Esophagus (tissue), 2 donors: Measurements from ENCODE around the gene TM9SF1. TPM values are rescaled to one million over a fixed set of nuclear protein-coding genes. Genes with fewer than 3 reads are reported as not detected.

ENCODE experiments used
- H3K27ac ChIP-seq, 2 donors: one replicate each; pipeline ENCODE4 v1.5.1; 2013; ENCODE audit warnings: low read depth in 2 of 2, mild to moderate bottlenecking in 2 of 2, inconsistent platforms in 1 of 2, low read length in 1 of 2, moderate library complexity in 1 of 2
- H3K27me3 ChIP-seq, 2 donors: one replicate each; pipeline ENCODE4 v1.6.1; 2013; ENCODE audit warnings: low read length in 2 of 2, control low read depth in 1 of 2, mild to moderate bottlenecking in 1 of 2; ENCODE audit not compliant: insufficient read depth in 2 of 2, control insufficient read depth in 1 of 2
- H3K36me3 ChIP-seq, 2 donors: one replicate each; pipeline ENCODE4 v1.6.1; 2013; ENCODE audit warnings: low read length in 1 of 2; ENCODE audit not compliant: control insufficient read depth in 2 of 2, insufficient read depth in 2 of 2
- H3K4me1 ChIP-seq, 2 donors: one replicate each; pipeline ENCODE4 v1.6.1; 2013; ENCODE audit warnings: low read length in 1 of 2; ENCODE audit not compliant: control insufficient read depth in 2 of 2, insufficient read depth in 2 of 2
- H3K4me3 ChIP-seq, 2 donors: one replicate each; pipeline ENCODE4 v1.5.1; 2013; ENCODE audit warnings: low read length in 2 of 2, mild to moderate bottlenecking in 2 of 2, low read depth in 1 of 2, moderate library complexity in 1 of 2
- H3K9me3 ChIP-seq, 2 donors: one replicate each; pipeline ENCODE4 v1.6.1; 2013; ENCODE audit warnings: mild to moderate bottlenecking in 2 of 2, low read depth in 1 of 2, low read length in 1 of 2, moderate library complexity in 1 of 2; ENCODE audit not compliant: control insufficient read depth in 2 of 2, insufficient read depth in 1 of 2
- WGBS, 2 donors: extraction: QIAGEN DNeasy Blood & Tissue Kit; methylation state at CpG; one replicate each; pipeline ENCODE4 v1.1.7; 2013; 5-methylcytosine and 5-hydroxymethylcytosine counted together
- polyA plus RNA-seq, 2 donors: library from polyadenylated mRNA; stranded (reverse); fragments of 200-250 nt; gene quantifications; one replicate each; pipeline ENCODE4 v1.2.3, GENCODE V29; 2013
- donor health status: healthy with polysubstance abuse.
- donor health status: Bipolar disorder and iron deficiency.

Gene TM9SF1
- polyA plus RNA-seq, 2 donors, result 10.0 to 25.8 TPM

GRCh38 chr14:24160499-24160849, 34.8 kb downstream of the TM9SF1 start:
- no peaks in the 10 kb centered on the region for H3K9me3 ChIP-seq
- H3K27ac ChIP-seq, result peak overlapping the region; percentile 65 to 80
- peaks cover 3 to 16% of the 10 kb centered on the region in 2 donors for H3K4me1 ChIP-seq
- whole genome bisulfite sequencing, 2 donors, result 90 to 91% methylated on average over 4 of the region's 4 CpGs
- no peaks in the 10 kb centered on the region for H3K27me3 ChIP-seq
- no peak overlapping the region for H3K4me3 ChIP-seq
- H3K36me3 ChIP-seq, result peaks cover 35 to 49% of the 10 kb centered on the region in 2 donors

GRCh38 chr14:24159777-24160498, 35.3 kb downstream of the TM9SF1 start:
- 85 to 90% methylated on average over 11 of the region's 11 CpGs for WGBS, 2 donors
- Histone ChIP-seq H3K27ac (peak overlapping the region in 1 of 2 donors; percentile 80), H3K36me3 (peaks cover 34 to 50% of the 10 kb centered on the region in 2 donors), H3K4me1 (peaks cover 3 to 15% of the 10 kb centered on the region in 2 donors), H3K9me3 (no peaks in the 10 kb centered on the region), H3K27me3 (no peaks in the 10 kb centered on the region), H3K4me3 (no peak overlapping the region)

- Histone ChIP-seq H3K27me3 (no peaks in the 10 kb centered on the region), H3K27ac (peak overlapping the region in 1 of 2 donors; percentile 43), H3K9me3 (no peaks in the 10 kb centered on the region), H3K4me1 (peaks cover 0 to 11% of the 10 kb centered on the region in 2 donors), H3K36me3 (peaks cover 17 to 32% of the 10 kb centered on the region in 2 donors), H3K4me3 (no peak overlapping the region)
- 63 to 72% methylated on average over 12 of the region's 12 CpGs for WGBS, 2 donors
These were observed 37.9 kb downstream of the TM9SF1 start for GRCh38 chr14:24157331-24157730.

- peak overlapping the region in 1 of 2 donors; percentile 43 for H3K27ac ChIP-seq
- H3K36me3 ChIP-seq, result peaks cover 17 to 33% of the 10 kb centered on the region in 2 donors
- H3K4me3 ChIP-seq, result no peak overlapping the region
- WGBS, 2 donors, result 81 to 96% methylated on average over 1 of the region's 1 CpG
- no peaks in the 10 kb centered on the region for H3K9me3 ChIP-seq
- H3K4me1 ChIP-seq, result peaks cover 0 to 6% of the 10 kb centered on the region in 2 donors
- no peaks in the 10 kb centered on the region for H3K27me3 ChIP-seq
These were observed 38.4 kb downstream of the TM9SF1 start for GRCh38 chr14:24156840-24157239.

GRCh38 chr14:24155100-24155499, 40.1 kb downstream of the TM9SF1 start:
- peaks cover 22 to 47% of the 10 kb centered on the region in 2 donors for H3K36me3 ChIP-seq
- no peak overlapping the region for H3K4me3 ChIP-seq
- WGBS, 2 donors, result 95 to 96% methylated on average over 10 of the region's 10 CpGs
- H3K9me3 ChIP-seq, result no peaks in the 10 kb centered on the region
- H3K4me1 ChIP-seq, result peaks cover 0 to 6% of the 10 kb centered on the region in 2 donors
- H3K27me3 ChIP-seq, result no peaks in the 10 kb centered on the region
- H3K27ac ChIP-seq, result no peak overlapping the region

- H3K27me3 ChIP-seq, result no peaks in the 10 kb centered on the region
- no peaks in the 10 kb centered on the region for H3K9me3 ChIP-seq
- H3K4me3 ChIP-seq, result no peak overlapping the region
- no peak overlapping the region for H3K27ac ChIP-seq
- peaks cover 0 to 8% of the 10 kb centered on the region in 2 donors for H3K4me1 ChIP-seq
- WGBS, 2 donors, result 95% methylated on average over 16 of the region's 16 CpGs
- peaks cover 12 to 34% of the 10 kb centered on the region in 2 donors for H3K36me3 ChIP-seq
These were observed 43.7 kb downstream of the TM9SF1 start for GRCh38 chr14:24151404-24152080.

- Histone ChIP-seq H3K4me1 (peaks cover 0 to 8% of the 10 kb centered on the region in 2 donors), H3K27ac (no peak overlapping the region), H3K27me3 (no peaks in the 10 kb centered on the region), H3K4me3 (no peak overlapping the region), H3K36me3 (peaks cover 12 to 34% of the 10 kb centered on the region in 2 donors), H3K9me3 (no peaks in the 10 kb centered on the region)
- WGBS, 2 donors, result 86 to 89% methylated on average over 9 of the region's 9 CpGs
These were observed 44.2 kb downstream of the TM9SF1 start for GRCh38 chr14:24150993-24151392.

GRCh38 chr14:24150567-24150966, 44.7 kb downstream of the TM9SF1 start:
- no peaks in the 10 kb centered on the region for H3K9me3 ChIP-seq
- H3K27ac ChIP-seq, result no peak overlapping the region
- H3K4me3 ChIP-seq, result no peak overlapping the region
- 91 to 92% methylated on average over 9 of the region's 9 CpGs for WGBS, 2 donors
- peaks cover 10 to 31% of the 10 kb centered on the region in 2 donors for H3K36me3 ChIP-seq
- no peaks in the 10 kb centered on the region for H3K27me3 ChIP-seq
- peaks cover 0 to 10% of the 10 kb centered on the region in 2 donors for H3K4me1 ChIP-seq

- WGBS, 2 donors, result 87 to 92% methylated on average over 9 of the region's 9 CpGs
- no peaks in the 10 kb centered on the region for H3K9me3 ChIP-seq
- H3K27ac ChIP-seq, result no peak overlapping the region
- no peak overlapping the region for H3K4me3 ChIP-seq
- H3K4me1 ChIP-seq, result peaks cover 0 to 14% of the 10 kb centered on the region in 2 donors
- H3K36me3 ChIP-seq, result peaks cover 5 to 26% of the 10 kb centered on the region in 2 donors
- no peaks in the 10 kb centered on the region for H3K27me3 ChIP-seq
These were observed 45.2 kb downstream of the TM9SF1 start for GRCh38 chr14:24150061-24150460.
